Hepatocyte (in vitro differentiated cells): ENCODE measurements around the gene PAOX. TPM values are rescaled to one million over a fixed set of nuclear protein-coding genes. Genes with fewer than 3 reads are reported as not detected.

Experiments
- DNase-seq: peaks from one replicate; pipeline ENCODE4 v3.0.0-alpha.2; 2016; ENCODE audit warnings: low spot score
- H2AFZ ChIP-seq: fragments of 200-600 bp; sonication (generic); 2 replicates; pipeline ENCODE4 v1.6.0; 2016; ENCODE audit warnings: antibody characterized with exemption, mild to moderate bottlenecking
- H3K27ac ChIP-seq: fragments of 200-600 bp; sonication (generic); 2 replicates; pipeline ENCODE4 v1.5.1; 2016; ENCODE audit warnings: mild to moderate bottlenecking
- H3K27me3 ChIP-seq: fragments of 200-600 bp; sonication (generic); 2 replicates; pipeline ENCODE4 v1.6.1; 2016
- H3K36me3 ChIP-seq: fragments of 200-600 bp; sonication (generic); replicated peaks from 2 replicates; pipeline ENCODE4 v1.5.1; 2016; ENCODE audit warnings: low read depth; ENCODE audit not compliant: insufficient read depth
- H3K4me1 ChIP-seq: fragments of 200-600 bp; sonication (generic); 2 replicates; pipeline ENCODE4 v1.5.1; 2016; ENCODE audit warnings: mild to moderate bottlenecking, moderate library complexity; ENCODE audit not compliant: insufficient read depth
- H3K4me2 ChIP-seq: fragments of 200-600 bp; sonication (generic); 2 replicates; pipeline ENCODE4 v1.6.0; 2016
- H3K4me3 ChIP-seq: fragments of 200-600 bp; sonication (generic); 2 replicates; pipeline ENCODE4 v1.5.1; 2016; ENCODE audit warnings: mild to moderate bottlenecking
- H3K79me2 ChIP-seq: fragments of 200-600 bp; sonication (generic); 2 replicates; pipeline ENCODE4 v1.6.0; 2017; ENCODE audit warnings: mild to moderate bottlenecking
- H3K9me2 ChIP-seq: fragments of 200-600 bp; sonication (generic); replicated peaks from 2 replicates; pipeline ENCODE4 v1.6.0; 2017; ENCODE audit warnings: mild to moderate bottlenecking; ENCODE audit not compliant: insufficient read depth
- H3K9me3 ChIP-seq: fragments of 200-600 bp; sonication (generic); 2 replicates; pipeline ENCODE4 v1.5.1; 2016; ENCODE audit warnings: low read depth, mild to moderate bottlenecking
- H4K20me1 ChIP-seq: fragments of 200-600 bp; sonication (generic); 2 replicates; pipeline ENCODE4 v1.6.0; 2016; ENCODE audit warnings: mild to moderate bottlenecking; ENCODE audit not compliant: insufficient read depth, poor library complexity, severe bottlenecking
- CTCF ChIP-seq: fragments of 200-600 bp; sonication (generic); IDR thresholded peaks from 2 replicates; pipeline ENCODE4 v1.5.1; 2016; ENCODE audit warnings: antibody characterized with exemption, mild to moderate bottlenecking; ENCODE audit not compliant: poor library complexity
- EZH2 ChIP-seq: fragments of 200-600 bp; sonication (generic); IDR thresholded peaks from 2 replicates; pipeline ENCODE4 v1.6.1; 2016; ENCODE audit warnings: antibody characterized with exemption, mild to moderate bottlenecking, borderline replicate concordance
- EZH2phosphoT487 ChIP-seq: fragments of 200-600 bp; sonication (generic); IDR thresholded peaks from one replicate; pipeline ENCODE4 v1.6.1; 2018; ENCODE audit warnings: antibody characterized with exemption, mild to moderate bottlenecking, low read depth, moderate library complexity; ENCODE audit not compliant: unreplicated experiment, severe bottlenecking
- WGBS: methylation state at CpG from one replicate; pipeline ENCODE4 v1.1.6; 2016; ENCODE audit warnings: low lambda C conversion rate; ENCODE audit errors: missing lambda C conversion rate; 5-methylcytosine and 5-hydroxymethylcytosine counted together
- polyA plus RNA-seq: library from polyadenylated mRNA; unstranded; fragments of >200 nt; fragmentation: Nextera tagmentation; extraction: Ambion mirVana; gene quantifications from 2 replicates; pipeline ENCODE4 v1.2.1, GENCODE V29; 2016
- total RNA-seq: library from RNA; depleted of rRNA; stranded (reverse); fragments of >200 nt; gene quantifications from 2 replicates; pipeline ENCODE4 v1.2.3, GENCODE V29; 2014

PAOX gene
- total and polyA plus RNA-seq, 2 experiments from 2014 or later: 11.5 to 19.6 TPM

DNA sequence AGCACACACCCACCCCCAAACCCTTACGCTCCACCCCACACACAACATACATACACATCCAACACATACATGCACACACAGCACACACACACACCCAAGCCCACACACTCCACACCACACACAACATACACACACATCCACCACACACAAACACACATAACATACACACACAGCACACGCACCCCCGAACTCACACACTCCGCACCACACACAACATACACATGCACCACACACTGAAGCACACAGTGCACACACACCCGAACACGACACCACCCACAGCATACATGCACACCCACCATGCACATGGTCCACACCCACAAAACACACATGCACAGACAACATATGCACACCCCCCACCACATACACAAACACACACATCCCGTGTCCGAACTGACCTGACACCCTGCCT is 29.9 kb upstream of the PAOX start:
- Histone ChIP-seq H3K4me1 (peaks cover 5% of the 10 kb centered on the region), H3K4me2 (no peak overlapping the region), H3K36me3 (no peaks in the 10 kb centered on the region), H3K4me3 (no peak overlapping the region), H3K9me2 (no peaks in the 10 kb centered on the region), H2AFZ (no peak overlapping the region), H3K9me3 (no peaks in the 10 kb centered on the region), H3K27me3 (no peaks in the 10 kb centered on the region), H3K79me2 (no peaks in the 10 kb centered on the region), H3K27ac (no peak overlapping the region), H4K20me1 (no peaks in the 10 kb centered on the region)
- WGBS: 89% methylated on average over 8 of the region's 8 CpGs
- DNase-seq: no peak
- no peak for TF ChIP-seq EZH2phosphoT487
- TF ChIP-seq CTCF: no peak
- no peak for TF ChIP-seq EZH2

DNA sequence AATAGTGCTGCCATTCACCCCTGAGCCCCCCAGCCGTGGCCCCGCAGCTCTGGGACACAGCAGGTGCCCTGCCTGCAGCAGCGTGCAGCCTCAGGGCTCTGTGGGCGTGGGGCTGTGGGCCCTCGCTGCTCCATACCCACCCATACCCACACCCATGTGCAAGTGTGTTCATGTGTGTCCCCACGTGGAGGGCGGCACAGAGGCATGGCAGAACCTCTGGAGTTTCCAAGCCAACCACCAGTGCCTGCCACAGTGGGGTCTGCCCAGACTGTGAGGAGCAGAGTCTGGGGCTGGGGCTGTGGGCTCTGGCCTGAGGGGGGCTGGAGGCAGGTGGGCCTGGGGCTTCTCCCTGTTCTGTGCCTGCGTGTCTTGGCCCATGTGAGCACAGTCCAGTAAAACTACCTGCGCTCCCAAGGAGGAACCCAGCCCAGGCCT is 29.5 kb upstream of the PAOX start:
- Histone ChIP-seq H2AFZ (no peak overlapping the region), H3K9me2 (no peaks in the 10 kb centered on the region), H3K4me1 (peaks cover 5% of the 10 kb centered on the region), H3K27me3 (no peaks in the 10 kb centered on the region), H3K4me3 (no peak overlapping the region), H3K36me3 (no peaks in the 10 kb centered on the region), H4K20me1 (no peaks in the 10 kb centered on the region), H3K79me2 (no peaks in the 10 kb centered on the region), H3K4me2 (no peak overlapping the region), H3K9me3 (no peaks in the 10 kb centered on the region), H3K27ac (no peak overlapping the region)
- TF ChIP-seq CTCF: no peak
- no peak for TF ChIP-seq EZH2phosphoT487
- no peak for TF ChIP-seq EZH2
- DNase-seq: no peak
- WGBS: 85% methylated on average over 9 of the region's 9 CpGs

DNA sequence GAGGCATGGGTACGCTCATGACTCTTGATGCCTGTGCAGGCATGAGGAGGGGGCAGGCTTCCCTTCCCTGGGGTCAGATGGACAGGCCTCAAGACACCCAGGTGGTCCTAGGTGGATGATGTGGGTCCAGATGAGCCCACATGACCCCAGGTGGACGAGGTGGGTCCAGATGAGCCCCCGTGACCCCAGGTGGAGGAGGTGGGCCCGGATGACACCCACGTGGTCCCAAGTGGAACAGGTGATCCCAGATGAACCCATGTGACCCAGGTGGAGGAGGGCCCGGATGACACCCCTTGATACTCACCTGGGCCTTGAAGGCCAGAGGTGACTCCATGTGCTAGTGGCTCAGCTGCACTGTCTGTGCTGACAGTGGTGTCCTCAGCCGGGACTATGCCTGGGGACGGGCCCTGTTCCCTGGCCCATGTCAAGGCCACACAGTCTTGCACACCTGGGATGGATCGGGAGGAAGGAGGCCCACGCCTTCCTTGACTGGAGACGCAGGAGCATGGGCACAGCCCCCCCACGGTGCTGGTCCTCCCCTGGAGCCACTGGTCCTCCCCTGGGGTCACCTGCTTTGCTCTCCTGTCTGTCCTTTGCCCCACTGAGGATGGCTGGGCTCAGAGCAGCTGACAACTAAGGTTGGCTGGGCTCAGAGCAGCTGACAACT is 28.6 kb upstream of the PAOX start:
- Histone ChIP-seq H3K4me2 (no peak overlapping the region), H2AFZ (no peak overlapping the region), H3K27ac (no peak overlapping the region), H3K9me3 (no peaks in the 10 kb centered on the region), H3K27me3 (no peaks in the 10 kb centered on the region), H3K79me2 (no peaks in the 10 kb centered on the region), H3K9me2 (no peaks in the 10 kb centered on the region), H3K4me1 (peaks cover 5% of the 10 kb centered on the region), H4K20me1 (no peaks in the 10 kb centered on the region), H3K36me3 (no peaks in the 10 kb centered on the region), H3K4me3 (no peak overlapping the region)
- 91% methylated on average over 12 of the region's 12 CpGs for WGBS
- no peak for DNase-seq
- TF ChIP-seq EZH2phosphoT487: no peak

- Histone ChIP-seq H4K20me1 (no peaks in the 10 kb centered on the region), H3K27ac (no peak overlapping the region), H3K27me3 (no peaks in the 10 kb centered on the region), H3K9me2 (no peaks in the 10 kb centered on the region), H3K9me3 (no peaks in the 10 kb centered on the region), H3K36me3 (no peaks in the 10 kb centered on the region), H3K4me1 (peaks cover 5% of the 10 kb centered on the region), H3K4me3 (no peak overlapping the region), H3K4me2 (no peak overlapping the region), H2AFZ (no peak overlapping the region), H3K79me2 (no peaks in the 10 kb centered on the region)
- DNase-seq: no peak
- TF ChIP-seq EZH2phosphoT487 (no peak), EZH2 (no peak), CTCF (no peak)
- 74% methylated on average over 9 of the region's 13 CpGs for WGBS
These were observed 28.1 kb upstream of the PAOX start for GRCh38 chr10:133350950-133351329.
